ENCODE data around the gene CHURC1. TPM values are rescaled to one million over a fixed set of nuclear protein-coding genes. Genes with fewer than 3 reads are reported as not detected.

The CHURC1 gene
- total and polyA plus RNA-seq, 2 experiments from 2014 or later, result 62.4 to 134 TPM

DNA sequence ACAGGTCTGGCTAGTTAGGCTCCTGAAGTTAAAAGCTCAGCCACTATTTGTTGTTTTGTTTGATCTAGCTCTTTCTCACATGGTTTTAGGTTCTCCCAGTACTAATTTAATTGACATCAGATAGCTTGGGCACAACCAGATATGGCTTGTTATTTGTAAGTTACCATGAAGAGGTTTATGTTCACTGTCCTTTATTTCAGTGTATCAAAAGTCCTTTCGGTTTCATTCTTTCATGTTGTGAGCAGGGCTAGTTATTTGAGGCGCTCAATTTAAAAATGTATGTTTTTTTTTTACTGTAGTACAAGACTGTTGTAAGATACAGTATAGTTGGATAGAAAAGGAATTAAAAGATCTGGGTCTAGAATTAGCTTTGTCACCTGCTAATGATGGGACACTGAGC lies 21.3 kb downstream of the CHURC1 start:
- no peak for DNase-seq (ENCODE audit: low spot score)
- Histone ChIP-seq H2AFZ (no peak overlapping the region), H3K36me3 (replicated peaks; ENCODE audit: insufficient read depth, low read depth) (peaks cover 5% of the 10 kb centered on the region), H4K20me1 (ENCODE audit: insufficient read depth, poor library complexity, severe bottlenecking) (no peaks in the 10 kb centered on the region), H3K4me1 (ENCODE audit: insufficient read depth) (peaks cover 32% of the 10 kb centered on the region), H3K79me2 (peaks cover 14% of the 10 kb centered on the region), H3K4me3 (no peak overlapping the region), H3K4me2 (no peak overlapping the region), H3K27me3 (no peaks in the 10 kb centered on the region), H3K9me3 (ENCODE audit: low read depth) (no peaks in the 10 kb centered on the region), H3K27ac (no peak overlapping the region), H3K9me2 (replicated peaks; ENCODE audit: insufficient read depth) (no peaks in the 10 kb centered on the region)
- TF ChIP-seq EZH2 (IDR thresholded peaks at IDR 0.05; ENCODE audit: borderline replicate concordance) (no peak), EZH2phosphoT487 (IDR thresholded peaks at IDR 0.05; ENCODE audit: low read depth, severe bottlenecking, unreplicated experiment) (no peak)
- TF ChIP-seq, protein P1, sequence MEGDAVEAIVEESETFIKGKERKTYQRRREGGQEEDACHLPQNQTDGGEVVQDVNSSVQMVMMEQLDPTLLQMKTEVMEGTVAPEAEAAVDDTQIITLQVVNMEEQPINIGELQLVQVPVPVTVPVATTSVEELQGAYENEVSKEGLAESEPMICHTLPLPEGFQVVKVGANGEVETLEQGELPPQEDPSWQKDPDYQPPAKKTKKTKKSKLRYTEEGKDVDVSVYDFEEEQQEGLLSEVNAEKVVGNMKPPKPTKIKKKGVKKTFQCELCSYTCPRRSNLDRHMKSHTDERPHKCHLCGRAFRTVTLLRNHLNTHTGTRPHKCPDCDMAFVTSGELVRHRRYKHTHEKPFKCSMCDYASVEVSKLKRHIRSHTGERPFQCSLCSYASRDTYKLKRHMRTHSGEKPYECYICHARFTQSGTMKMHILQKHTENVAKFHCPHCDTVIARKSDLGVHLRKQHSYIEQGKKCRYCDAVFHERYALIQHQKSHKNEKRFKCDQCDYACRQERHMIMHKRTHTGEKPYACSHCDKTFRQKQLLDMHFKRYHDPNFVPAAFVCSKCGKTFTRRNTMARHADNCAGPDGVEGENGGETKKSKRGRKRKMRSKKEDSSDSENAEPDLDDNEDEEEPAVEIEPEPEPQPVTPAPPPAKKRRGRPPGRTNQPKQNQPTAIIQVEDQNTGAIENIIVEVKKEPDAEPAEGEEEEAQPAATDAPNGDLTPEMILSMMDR (IDR thresholded peaks at IDR 0.05; ENCODE audit: poor library complexity), result no peak
- 90% methylated on average over 2 of the region's 2 CpGs for WGBS (ENCODE audit: low lambda C conversion rate, missing lambda C conversion rate)

DNA sequence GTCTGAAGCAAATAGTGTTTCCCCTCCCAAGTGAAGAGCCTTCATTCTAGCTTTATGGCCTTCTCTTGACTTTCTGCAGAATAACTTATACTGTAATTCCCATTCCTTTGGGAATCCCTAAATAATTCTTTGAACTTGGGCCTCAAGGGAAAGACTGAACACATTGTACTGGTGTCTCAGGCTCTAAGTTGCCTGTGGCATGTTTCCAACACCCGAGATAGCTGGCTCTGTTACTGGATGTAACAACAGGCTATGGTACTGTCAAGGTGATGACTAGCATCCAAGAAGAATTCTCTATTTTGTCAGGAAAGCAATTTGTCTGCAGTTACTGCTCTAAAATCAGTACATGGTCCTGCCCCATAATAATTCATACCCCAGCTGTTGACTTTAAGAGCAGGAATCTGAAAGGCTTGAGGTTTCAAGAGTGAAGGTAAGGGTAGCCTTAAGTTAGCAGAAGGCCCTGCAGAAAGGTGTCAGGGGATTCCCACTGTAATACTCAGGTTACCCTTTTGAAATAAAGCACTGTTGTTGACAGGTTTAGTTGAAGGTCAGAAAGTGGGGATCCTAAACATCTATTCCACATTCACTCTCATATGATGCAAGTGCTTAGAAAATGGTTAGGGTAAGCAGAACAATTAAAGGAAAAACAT lies 23.0 kb downstream of the CHURC1 start:
- no peak overlapping the region for H3K4me3 ChIP-seq
- no peaks in the 10 kb centered on the region for H4K20me1 ChIP-seq (ENCODE audit: insufficient read depth, poor library complexity, severe bottlenecking)
- peaks cover 32% of the 10 kb centered on the region for H3K4me1 ChIP-seq (ENCODE audit: insufficient read depth)
- H2AFZ ChIP-seq, result no peak overlapping the region
- no peak overlapping the region for H3K4me2 ChIP-seq
- H3K9me3 ChIP-seq (ENCODE audit: low read depth), result no peaks in the 10 kb centered on the region
- WGBS (ENCODE audit: low lambda C conversion rate, missing lambda C conversion rate), result 39% methylated on average over 1 of the region's 1 CpG
- H3K27me3 ChIP-seq, result no peaks in the 10 kb centered on the region
- H3K79me2 ChIP-seq, result peaks cover 28% of the 10 kb centered on the region
- H3K36me3 ChIP-seq (replicated peaks; ENCODE audit: insufficient read depth, low read depth), result no peaks in the 10 kb centered on the region
- TF ChIP-seq EZH2 (IDR thresholded peaks at IDR 0.05; ENCODE audit: borderline replicate concordance) (no peak), EZH2phosphoT487 (IDR thresholded peaks at IDR 0.05; ENCODE audit: low read depth, severe bottlenecking, unreplicated experiment) (no peak)
- TF ChIP-seq, protein P1 (IDR thresholded peaks at IDR 0.05; ENCODE audit: poor library complexity), result no peak
- DNase-seq (ENCODE audit: low spot score), result no peak
- no peaks in the 10 kb centered on the region for H3K9me2 ChIP-seq (replicated peaks; ENCODE audit: insufficient read depth)
- H3K27ac ChIP-seq, result peak overlapping the region; percentile 58

DNA sequence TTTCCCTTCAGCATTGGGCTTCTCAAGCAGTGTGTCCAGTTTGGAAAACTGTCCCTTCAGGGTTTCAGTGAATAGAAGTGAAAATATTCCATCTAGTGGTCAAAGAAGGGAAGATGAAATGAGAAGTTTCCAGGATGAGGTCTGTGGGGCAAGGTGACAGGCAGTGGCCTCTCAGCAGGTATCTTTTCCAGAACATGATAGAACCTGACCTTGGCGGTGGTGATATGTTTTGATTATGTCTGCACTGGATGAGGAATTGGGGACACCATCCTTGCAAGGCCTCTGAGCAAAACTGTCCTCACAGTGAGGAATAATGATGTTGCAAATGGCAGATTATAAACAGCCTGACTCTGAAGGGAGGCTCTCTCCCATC lies 23.6 kb downstream of the CHURC1 start:
- H3K4me2 ChIP-seq, result no peak overlapping the region

More for the DNA sequence above, 23.6 kb downstream of the CHURC1 start:
- Histone ChIP-seq H3K9me3 (ENCODE audit: low read depth) (no peaks in the 10 kb centered on the region), H3K9me2 (replicated peaks; ENCODE audit: insufficient read depth) (no peaks in the 10 kb centered on the region), H3K36me3 (replicated peaks; ENCODE audit: insufficient read depth, low read depth) (no peaks in the 10 kb centered on the region), H3K4me3 (no peak overlapping the region), H2AFZ (no peak overlapping the region), H3K79me2 (peaks cover 27% of the 10 kb centered on the region), H3K27ac (peak overlapping the region; percentile 58), H4K20me1 (ENCODE audit: insufficient read depth, poor library complexity, severe bottlenecking) (no peaks in the 10 kb centered on the region), H3K27me3 (no peaks in the 10 kb centered on the region), H3K4me1 (ENCODE audit: insufficient read depth) (peaks cover 32% of the 10 kb centered on the region)
- no peak for TF ChIP-seq EZH2 (IDR thresholded peaks at IDR 0.05; ENCODE audit: borderline replicate concordance)
- TF ChIP-seq, protein P1 (IDR thresholded peaks at IDR 0.05; ENCODE audit: poor library complexity), result peak; percentile 28
- TF ChIP-seq EZH2phosphoT487 (IDR thresholded peaks at IDR 0.05; ENCODE audit: low read depth, severe bottlenecking, unreplicated experiment), result no peak
- 90% methylated on average over 1 of the region's 1 CpG for WGBS (ENCODE audit: low lambda C conversion rate, missing lambda C conversion rate)
- no peak for DNase-seq (ENCODE audit: low spot score)
